AG04449 (cell line): ENCODE measurements around the gene MAP4K4.

Source experiments
- CTCF ChIA-PET: fragments of 350-600 bp; formaldehyde crosslinking; extraction: SDS; loops from one replicate; lab custom pipeline; 2021; ENCODE audit warnings: antibody characterized with exemption; lab: Yijun Ruan, JAX
- POLR2A ChIA-PET: fragments of 400-600, 350-600 bp; formaldehyde crosslinking; extraction: SDS; loops from one replicate; lab custom pipeline; 2020; ENCODE audit warnings: antibody characterized with exemption, inconsistent platforms; lab: Yijun Ruan, JAX
- DNase-seq: peaks from one replicate; pipeline ENCODE4 v3.0.0-alpha.2; 2010; ENCODE audit warnings: low read depth, low spot score
- H3K4me3 ChIP-seq: 2 replicates; pipeline ENCODE4 v1.5.1; 2011; ENCODE audit warnings: low read depth, mild to moderate bottlenecking, control low read depth, low read length
- TF ChIP-seq, protein P1 (sequence below): IDR thresholded peaks from one replicate; pipeline ENCODE4 v1.5.1; 2011; ENCODE audit warnings: mild to moderate bottlenecking, moderate library complexity, low read length, control low read depth, inconsistent platforms; ENCODE audit not compliant: insufficient read depth; ENCODE audit errors: missing control alignments

MAP4K4 gene

DNA sequence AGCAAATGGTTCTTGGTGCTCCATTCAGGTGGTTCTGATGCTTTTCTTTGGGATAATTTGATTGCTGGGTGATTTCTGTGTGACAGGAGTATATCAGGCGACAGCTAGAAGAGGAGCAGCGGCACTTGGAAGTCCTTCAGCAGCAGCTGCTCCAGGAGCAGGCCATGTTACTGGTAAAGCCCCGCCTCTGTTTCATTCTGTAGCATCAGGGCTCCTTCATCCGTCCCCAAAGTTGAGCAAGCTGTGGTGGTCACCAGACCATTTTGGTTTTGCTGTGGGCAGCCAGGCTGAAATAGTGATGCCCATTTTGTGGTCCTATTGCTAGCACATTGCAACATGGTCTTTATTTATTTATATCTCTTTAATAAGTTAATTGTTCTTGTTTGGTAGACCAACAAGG is 161.4 kb downstream of the MAP4K4 start:
- no peak overlapping the region for H3K4me3 ChIP-seq
- no peak for DNase-seq
- TF ChIP-seq, protein P1, sequence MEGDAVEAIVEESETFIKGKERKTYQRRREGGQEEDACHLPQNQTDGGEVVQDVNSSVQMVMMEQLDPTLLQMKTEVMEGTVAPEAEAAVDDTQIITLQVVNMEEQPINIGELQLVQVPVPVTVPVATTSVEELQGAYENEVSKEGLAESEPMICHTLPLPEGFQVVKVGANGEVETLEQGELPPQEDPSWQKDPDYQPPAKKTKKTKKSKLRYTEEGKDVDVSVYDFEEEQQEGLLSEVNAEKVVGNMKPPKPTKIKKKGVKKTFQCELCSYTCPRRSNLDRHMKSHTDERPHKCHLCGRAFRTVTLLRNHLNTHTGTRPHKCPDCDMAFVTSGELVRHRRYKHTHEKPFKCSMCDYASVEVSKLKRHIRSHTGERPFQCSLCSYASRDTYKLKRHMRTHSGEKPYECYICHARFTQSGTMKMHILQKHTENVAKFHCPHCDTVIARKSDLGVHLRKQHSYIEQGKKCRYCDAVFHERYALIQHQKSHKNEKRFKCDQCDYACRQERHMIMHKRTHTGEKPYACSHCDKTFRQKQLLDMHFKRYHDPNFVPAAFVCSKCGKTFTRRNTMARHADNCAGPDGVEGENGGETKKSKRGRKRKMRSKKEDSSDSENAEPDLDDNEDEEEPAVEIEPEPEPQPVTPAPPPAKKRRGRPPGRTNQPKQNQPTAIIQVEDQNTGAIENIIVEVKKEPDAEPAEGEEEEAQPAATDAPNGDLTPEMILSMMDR, result no peak
- POLR2A ChIA-PET, result no interaction called here
- CTCF ChIA-PET, result interaction anchor here (1.0 to 2.5 kb wide), 4 partner anchors 14 to 440 kb away, joined by 3 to 8 read pairs (median 6); no protein-coding TSS in a partner anchor

DNA sequence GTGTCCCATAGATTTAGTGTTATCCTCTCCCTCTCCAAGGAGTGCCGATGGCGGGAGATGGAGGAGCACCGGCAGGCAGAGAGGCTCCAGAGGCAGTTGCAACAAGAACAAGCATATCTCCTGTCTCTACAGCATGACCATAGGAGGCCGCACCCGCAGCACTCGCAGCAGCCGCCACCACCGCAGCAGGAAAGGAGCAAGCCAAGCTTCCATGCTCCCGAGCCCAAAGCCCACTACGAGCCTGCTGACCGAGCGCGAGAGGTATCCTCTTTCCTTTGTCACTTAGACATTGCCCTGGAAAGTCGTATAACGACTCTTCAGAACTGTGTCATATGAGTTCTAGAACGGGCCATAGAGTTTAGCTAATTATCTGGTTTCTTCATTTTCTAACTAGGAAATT is 162.1 kb downstream of the MAP4K4 start:
- TF ChIP-seq, protein P1, result no peak
- DNase-seq, result no peak
- no peak overlapping the region for H3K4me3 ChIP-seq
- POLR2A ChIA-PET, result no interaction called here
- CTCF ChIA-PET, result interaction anchor here (1.0 to 1.5 kb wide), 3 partner anchors 14 to 517 kb away, joined by 3 to 4 read pairs (median 3); no protein-coding TSS in a partner anchor

DNA sequence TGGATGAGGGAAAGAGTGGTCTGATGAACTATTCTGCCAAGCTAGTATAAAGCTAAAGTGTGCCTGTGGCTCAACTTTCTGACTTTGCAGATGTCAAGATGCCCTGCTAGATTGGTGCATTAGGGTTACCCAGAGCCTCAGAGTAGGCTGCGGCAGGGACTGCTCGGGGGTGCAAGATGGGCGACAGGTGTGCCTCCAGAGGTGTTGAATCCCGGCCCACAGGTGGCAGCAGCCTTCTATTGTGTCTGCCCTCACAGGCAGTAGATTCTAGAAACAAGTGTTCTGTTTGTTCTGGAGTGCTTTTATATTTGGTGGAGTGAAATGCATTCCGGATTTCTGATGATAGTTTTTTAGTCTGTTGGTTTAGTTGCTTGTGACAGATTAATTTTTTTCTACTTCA is 162.7 kb downstream of the MAP4K4 start:
- CTCF ChIA-PET, result interaction anchor here (0.9 to 1.5 kb wide), 4 partner anchors 10 to 518 kb away, joined by 3 to 4 read pairs (median 4); no protein-coding TSS in a partner anchor
- POLR2A ChIA-PET, result no interaction called here
- no peak for DNase-seq
- no peak overlapping the region for H3K4me3 ChIP-seq
- TF ChIP-seq, protein P1, result no peak

DNA sequence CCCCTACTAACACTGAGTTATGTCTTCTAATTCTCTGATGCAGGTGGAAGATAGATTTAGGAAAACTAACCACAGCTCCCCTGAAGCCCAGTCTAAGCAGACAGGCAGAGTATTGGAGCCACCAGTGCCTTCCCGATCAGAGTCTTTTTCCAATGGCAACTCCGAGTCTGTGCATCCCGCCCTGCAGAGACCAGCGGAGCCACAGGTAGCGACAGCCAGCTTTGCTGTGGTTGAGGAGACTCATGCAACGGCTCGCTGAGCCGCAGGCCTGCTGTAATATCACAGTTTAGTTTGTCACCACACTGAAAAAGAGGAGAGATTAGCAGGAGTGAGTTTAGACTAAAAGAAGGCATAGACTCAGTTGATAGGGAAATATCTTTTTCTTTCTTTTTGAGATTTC is 163.3 kb downstream of the MAP4K4 start:
- CTCF ChIA-PET, result interaction anchor here (0.9 to 1.5 kb wide), 3 partner anchors 11 to 519 kb away, joined by 3 to 4 read pairs (median 4); no protein-coding TSS in a partner anchor
- TF ChIP-seq, protein P1, result no peak
- H3K4me3 ChIP-seq, result no peak overlapping the region
- POLR2A ChIA-PET, result no interaction called here
- no peak for DNase-seq

DNA sequence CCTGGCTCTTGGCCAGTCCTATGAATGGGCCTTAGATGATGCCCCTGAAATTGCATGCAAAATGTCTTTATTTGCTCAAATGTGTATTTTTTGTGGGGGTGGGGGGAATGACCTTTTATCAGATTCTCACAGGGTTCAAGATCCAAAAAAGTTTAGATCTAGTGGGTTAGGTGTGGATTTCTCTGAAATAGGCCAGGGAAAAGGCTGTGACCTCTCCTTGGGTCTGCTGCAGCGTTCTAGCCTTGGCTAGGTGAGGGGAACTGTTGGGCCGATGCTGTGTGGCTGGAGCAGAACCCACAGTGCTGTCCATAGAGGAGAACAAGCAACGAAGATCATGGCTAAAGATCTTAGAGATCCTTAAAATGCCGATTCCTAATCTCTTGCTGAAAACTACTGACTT is 163.9 kb downstream of the MAP4K4 start:
- DNase-seq, result no peak

DNA sequence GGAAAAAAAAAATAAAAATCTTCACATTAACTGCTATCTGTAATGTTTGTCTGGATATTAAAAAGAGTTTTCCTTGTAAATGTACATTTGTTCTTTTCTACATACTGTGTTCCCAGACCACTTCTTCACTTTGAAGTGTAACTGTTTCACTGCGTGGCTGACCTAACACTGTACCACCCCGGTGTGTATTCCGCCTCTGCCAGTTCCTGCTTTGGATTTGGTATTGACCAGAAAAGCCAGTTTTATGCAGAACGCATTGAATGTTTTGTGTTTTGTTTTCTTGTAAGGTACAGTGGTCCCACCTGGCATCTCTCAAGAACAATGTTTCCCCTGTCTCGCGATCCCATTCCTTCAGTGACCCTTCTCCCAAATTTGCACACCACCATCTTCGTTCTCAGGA is 166.0 kb downstream of the MAP4K4 start:
- TF ChIP-seq, protein P1, result no peak
- ChIA-PET CTCF (interaction anchor here (1.0 kb wide), 1 partner anchor 12 kb away, joined by 3 read pairs; no protein-coding TSS in a partner anchor), POLR2A (no interaction called here)
- no peak for DNase-seq
- H3K4me3 ChIP-seq, result no peak overlapping the region

More for the DNA sequence above, 163.9 kb downstream of the MAP4K4 start:
- TF ChIP-seq, protein P1, result no peak
- ChIA-PET CTCF (interaction anchor here (1.1 kb wide), 1 partner anchor 12 kb away, joined by 4 read pairs; no protein-coding TSS in a partner anchor), POLR2A (no interaction called here)
- no peak overlapping the region for H3K4me3 ChIP-seq
